Endothelial cell of umbilical vein (primary cell): Measurements from ENCODE around the gene PLCG2. TPM values are rescaled to one million over a fixed set of nuclear protein-coding genes. Genes with fewer than 3 reads are reported as not detected.
A peak's percentile ranks its signal among the peaks of the same experiment; 100 is the strongest.

ENCODE experiments used
- BruUV-seq: library from RNA; stranded (reverse); fragments of 400-500 nt; replicated peaks from 2 replicates; lab custom pipeline; 2021; lab: Mats Ljungman, UMichigan
- CTCF ChIA-PET: fragments of 300-600, 350-600 bp; sonication (Branson Sonifier 250); formaldehyde crosslinking; loops from one replicate; lab custom pipeline; 2021; ENCODE audit warnings: antibody characterized with exemption, inconsistent platforms; lab: Charles Lee
- POLR2A ChIA-PET: fragments of 300-600, 350-600 bp; sonication (Branson Sonifier 250); formaldehyde crosslinking; loops from one replicate; lab custom pipeline; 2021; ENCODE audit warnings: antibody characterized with exemption, inconsistent platforms; lab: Charles Lee
- DNase-seq: peaks from one replicate; pipeline ENCODE4 v3.0.0-alpha.2; 2011; ENCODE audit warnings: low read depth, low spot score
- FAIRE-seq: peaks from 2 replicates; lab custom pipeline; 2011; peaks lifted over from hg19 to GRCh38; lab: Jason Lieb, UNC
- H2AFZ ChIP-seq: 2 replicates; pipeline ENCODE4 v1.6.0; 2012; ENCODE audit warnings: low read depth, low read length, control low read depth, inconsistent platforms
- H3K27ac ChIP-seq: 2 replicates; pipeline ENCODE4 v1.5.1; 2011; ENCODE audit warnings: low read depth, mild to moderate bottlenecking, control low read depth, low read length, moderate library complexity; ENCODE audit not compliant: insufficient read depth
- H3K27me3 ChIP-seq, 2 experiments: 2 replicates each; pipeline versions ENCODE4 v1.6.0 to v1.6.1; 2011; ENCODE audit warnings: low read length in 2 of 2, mixed read lengths in 1 of 2; ENCODE audit not compliant: control insufficient read depth in 2 of 2, insufficient read depth in 2 of 2
- H3K36me3 ChIP-seq, 2 experiments: 2 replicates in 1 of 2; 3 replicates in 1 of 2; pipeline ENCODE4 v1.5.1; 2011; ENCODE audit warnings: low read length in 2 of 2, mild to moderate bottlenecking in 1 of 2, moderate library complexity in 1 of 2; ENCODE audit not compliant: control insufficient read depth in 2 of 2, insufficient read depth in 2 of 2; ENCODE audit errors: extremely low read depth in 1 of 2
- H3K4me1 ChIP-seq: 3 replicates; pipeline ENCODE4 v1.5.1; 2011; ENCODE audit warnings: mild to moderate bottlenecking, low read length; ENCODE audit not compliant: control insufficient read depth, insufficient read depth; ENCODE audit errors: extremely low read depth
- H3K4me2 ChIP-seq: 2 replicates; pipeline ENCODE4 v1.6.1; 2011; ENCODE audit warnings: low read length, control low read depth, mixed read lengths; ENCODE audit not compliant: insufficient read depth
- H3K4me3 ChIP-seq, 3 experiments: fragments of 200-600 bp in 1 of 3; sonication (generic), shearing (Covaris generic) in 1 of 3; replicated peaks in 1 of 3; 2 replicates each; pipeline ENCODE4 v1.5.1; 2011 to 2016; ENCODE audit warnings: control low read depth in 3 of 3, low read length in 3 of 3, mild to moderate bottlenecking in 2 of 3, inconsistent platforms in 1 of 3, low read depth in 1 of 3, moderate library complexity in 1 of 3; ENCODE audit not compliant: insufficient read depth in 1 of 3
- H3K79me2 ChIP-seq: 2 replicates; pipeline ENCODE4 v1.6.0; 2012; ENCODE audit warnings: low read length, inconsistent platforms; ENCODE audit not compliant: control insufficient read depth, insufficient read depth
- H3K9ac ChIP-seq: replicated peaks from 2 replicates; pipeline ENCODE3; 2011; ENCODE audit warnings: low read length, control low read depth; ENCODE audit not compliant: insufficient read depth; ENCODE audit errors: extremely low read depth
- H3K9me1 ChIP-seq: replicated peaks from 3 replicates; pipeline ENCODE4 v1.6.0; 2011; ENCODE audit warnings: mild to moderate bottlenecking, low read length; ENCODE audit not compliant: control insufficient read depth, insufficient read depth; ENCODE audit errors: extremely low read depth
- H3K9me3 ChIP-seq: replicated peaks from 2 replicates; pipeline ENCODE4 v1.5.1; 2012; ENCODE audit warnings: low read length, inconsistent platforms; ENCODE audit not compliant: control insufficient read depth, insufficient read depth
- H4K20me1 ChIP-seq: replicated peaks from 2 replicates; pipeline ENCODE3; 2011; ENCODE audit warnings: mild to moderate bottlenecking, low read length; ENCODE audit not compliant: control insufficient read depth, insufficient read depth; ENCODE audit errors: extremely low read depth
- EZH2 ChIP-seq: IDR thresholded peaks from 2 replicates; pipeline ENCODE4 v1.6.1; 2012; ENCODE audit warnings: borderline replicate concordance, low read depth, mild to moderate bottlenecking, moderate library complexity, low read length, inconsistent platforms; ENCODE audit not compliant: severe bottlenecking
- FOS ChIP-seq: IDR thresholded peaks from 2 replicates; pipeline ENCODE4 v1.6.1; 2011; ENCODE audit warnings: mild to moderate bottlenecking, low read length, moderate library complexity, borderline replicate concordance; ENCODE audit not compliant: insufficient read depth
- GATA2 ChIP-seq: IDR thresholded peaks from 2 replicates; pipeline ENCODE4 v1.7.0; 2011; ENCODE audit warnings: low read depth, mild to moderate bottlenecking, moderate library complexity, mixed read lengths, low read length; ENCODE audit not compliant: insufficient read length, insufficient read depth
- JUN ChIP-seq: IDR thresholded peaks from 2 replicates; pipeline ENCODE4 v1.6.1; 2011; ENCODE audit warnings: borderline replicate concordance, low read depth; ENCODE audit not compliant: insufficient read length, insufficient read depth
- MYC ChIP-seq: IDR thresholded peaks from one replicate; pipeline ENCODE4 v1.6.1; 2011; ENCODE audit warnings: mild to moderate bottlenecking, low read depth, low read length
- POLR2A ChIP-seq: IDR thresholded peaks from 2 replicates; pipeline ENCODE4 v1.6.1; 2012; ENCODE audit warnings: low read depth, mild to moderate bottlenecking, control low read depth, low read length
- POLR2AphosphoS5 ChIP-seq: IDR thresholded peaks from 2 replicates; pipeline ENCODE4 v1.6.1; 2012; ENCODE audit warnings: low read depth, mild to moderate bottlenecking, control low read depth, low read length, moderate library complexity; ENCODE audit not compliant: insufficient read depth
- dilution Hi-C: fragments of 300-500 bp; cut with MboI; formaldehyde crosslinking; loops from one replicate; pipeline ENCODE4 v1.15.0; 2019; ENCODE audit warnings: low sequenced_read_pairs; ENCODE audit not compliant: extremely low pct_ligation_motif_present
- intact Hi-C: fragments of 100-400 bp; cut with micrococcal nuclease; formaldehyde crosslinking; loops from one replicate; pipeline ENCODE4 v1.10.0; 2022
- polyA plus RNA-seq, 4 experiments: library from polyadenylated mRNA; depleted of rRNA in 3 of 4; stranded (reverse) in 3 of 4; unstranded in 1 of 4; fragments of >200 nt; gene quantifications; 2 replicates each; pipeline versions ENCODE4 v1.2.1 to v1.2.3, GENCODE V29; 2011 to 2012; ENCODE audit warnings: missing spikeins in 1 of 4
- total RNA-seq: library from RNA; stranded (reverse); gene quantifications from 2 replicates; pipeline ENCODE4 v1.2.3, GENCODE V29; 2021
- TF ChIP-seq, protein P1 (sequence below), 2 donors: IDR thresholded peaks; 1 replicate in 1 of 2; 2 replicates in 1 of 2; pipeline ENCODE4 v1.5.1; 2011; ENCODE audit warnings: low read length in 2 of 2, mild to moderate bottlenecking in 2 of 2, moderate library complexity in 2 of 2, control low read depth in 1 of 2, inconsistent platforms in 1 of 2, low read depth in 1 of 2; ENCODE audit not compliant: insufficient read depth in 1 of 2; ENCODE audit errors: extremely low read depth in 1 of 2
- TF ChIP-seq, protein P2 (sequence below): IDR thresholded peaks from 2 replicates; pipeline ENCODE4 v1.6.1; 2011; ENCODE audit not compliant: insufficient read depth, insufficient read length

PLCG2 gene
- total and polyA plus RNA-seq, 2 donors (not counting 3 experiments of a cell fraction or from before 2014, with no cell fraction given): 10.8 to 13.6 TPM

GRCh38 chr16:81745704-81746558 is 33.2 kb upstream of the PLCG2 start:
- H3K27ac ChIP-seq: no peak overlapping the region
- H3K9me1 ChIP-seq: no peaks in the 10 kb centered on the region
- no peaks in the 10 kb centered on the region for H3K79me2 ChIP-seq
- dilution Hi-C loops: loop anchor here (25.0 kb wide), 1 partner anchor 359 kb away; no protein-coding TSS in a partner anchor
- FAIRE-seq: peak; percentile 94
- H3K9me3 ChIP-seq: no peaks in the 10 kb centered on the region
- TF ChIP-seq FOS: no peak
- peak; percentile 38 for TF ChIP-seq POLR2A
- peak; percentile 32 for TF ChIP-seq POLR2AphosphoS5
- TF ChIP-seq, protein P1, sequence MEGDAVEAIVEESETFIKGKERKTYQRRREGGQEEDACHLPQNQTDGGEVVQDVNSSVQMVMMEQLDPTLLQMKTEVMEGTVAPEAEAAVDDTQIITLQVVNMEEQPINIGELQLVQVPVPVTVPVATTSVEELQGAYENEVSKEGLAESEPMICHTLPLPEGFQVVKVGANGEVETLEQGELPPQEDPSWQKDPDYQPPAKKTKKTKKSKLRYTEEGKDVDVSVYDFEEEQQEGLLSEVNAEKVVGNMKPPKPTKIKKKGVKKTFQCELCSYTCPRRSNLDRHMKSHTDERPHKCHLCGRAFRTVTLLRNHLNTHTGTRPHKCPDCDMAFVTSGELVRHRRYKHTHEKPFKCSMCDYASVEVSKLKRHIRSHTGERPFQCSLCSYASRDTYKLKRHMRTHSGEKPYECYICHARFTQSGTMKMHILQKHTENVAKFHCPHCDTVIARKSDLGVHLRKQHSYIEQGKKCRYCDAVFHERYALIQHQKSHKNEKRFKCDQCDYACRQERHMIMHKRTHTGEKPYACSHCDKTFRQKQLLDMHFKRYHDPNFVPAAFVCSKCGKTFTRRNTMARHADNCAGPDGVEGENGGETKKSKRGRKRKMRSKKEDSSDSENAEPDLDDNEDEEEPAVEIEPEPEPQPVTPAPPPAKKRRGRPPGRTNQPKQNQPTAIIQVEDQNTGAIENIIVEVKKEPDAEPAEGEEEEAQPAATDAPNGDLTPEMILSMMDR (IDR thresholded peaks at IDR 0.05; ENCODE audit: extremely low read depth in 1 of 2, insufficient read depth in 1 of 2, low read depth in 1 of 2, low read length in 2 of 2): no peak
- H3K4me1 ChIP-seq: peaks cover 5% of the 10 kb centered on the region
- no peaks in the 10 kb centered on the region for H4K20me1 ChIP-seq
- H3K4me2 ChIP-seq: peak overlapping the region; percentile 40
- no peaks in the 10 kb centered on the region for H3K36me3 ChIP-seq
- H2AFZ ChIP-seq: peak overlapping the region; percentile 87
- BruUV-seq: no TSS peak
- H3K9ac ChIP-seq: no peak overlapping the region
- peak overlapping the region in 2 of 3 experiments; percentile 6 to 7 for H3K4me3 ChIP-seq
- intact Hi-C loops: loop anchor here (2.0 kb wide), 1 partner anchor 127 kb away; no protein-coding TSS in a partner anchor
- CTCF ChIA-PET: no interaction called here
- POLR2A ChIA-PET: no interaction called here
- H3K27me3 ChIP-seq: no peaks in the 10 kb centered on the region
- DNase-seq: peak; percentile 59

GRCh38 chr16:81746566-81746965 is 32.5 kb upstream of the PLCG2 start:
- no peaks in the 10 kb centered on the region for H3K27me3 ChIP-seq
- FAIRE-seq (no peak), DNase-seq (peak; percentile 13)
- H3K36me3 ChIP-seq: no peaks in the 10 kb centered on the region
- no peaks in the 10 kb centered on the region for H3K79me2 ChIP-seq
- POLR2A ChIA-PET: no interaction called here
- H3K9me1 ChIP-seq: no peaks in the 10 kb centered on the region
- H3K4me1 ChIP-seq: peaks cover 5% of the 10 kb centered on the region
- no TSS peak for BruUV-seq
- intact Hi-C loops (loop anchor here (2.0 kb wide), 1 partner anchor 126 kb away; no protein-coding TSS in a partner anchor), dilution Hi-C loops (loop anchor here (25.0 kb wide), 1 partner anchor 359 kb away; no protein-coding TSS in a partner anchor)
- TF ChIP-seq, protein P2, sequence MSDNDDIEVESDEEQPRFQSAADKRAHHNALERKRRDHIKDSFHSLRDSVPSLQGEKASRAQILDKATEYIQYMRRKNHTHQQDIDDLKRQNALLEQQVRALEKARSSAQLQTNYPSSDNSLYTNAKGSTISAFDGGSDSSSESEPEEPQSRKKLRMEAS: no peak
- TF ChIP-seq GATA2 (no peak), JUN (no peak), POLR2AphosphoS5 (no peak), MYC (no peak), POLR2A (no peak), FOS (no peak), EZH2 (no peak)
- TF ChIP-seq, protein P1 (IDR thresholded peaks at IDR 0.05; ENCODE audit: extremely low read depth in 1 of 2, insufficient read depth in 1 of 2, low read depth in 1 of 2, low read length in 2 of 2): no peak
- H3K9ac ChIP-seq: no peak overlapping the region
- H3K4me2 ChIP-seq: peak overlapping the region; percentile 40
- peak overlapping the region in 1 of 3 experiments; percentile 4 for H3K4me3 ChIP-seq
- H4K20me1 ChIP-seq: no peaks in the 10 kb centered on the region
- no peak overlapping the region for H3K27ac ChIP-seq
- peak overlapping the region; percentile 87 for H2AFZ ChIP-seq
- CTCF ChIA-PET: no interaction called here
- no peaks in the 10 kb centered on the region for H3K9me3 ChIP-seq
